ENCODE data around the gene PTPN6. TPM values are rescaled to one million over a fixed set of nuclear protein-coding genes. Genes with fewer than 3 reads are reported as not detected.
A peak's percentile ranks its signal among the peaks of the same experiment; 100 is the strongest.

PTPN6 gene
- total RNA-seq, 1 donor from 2014 or later = 0.94 TPM

DNA sequence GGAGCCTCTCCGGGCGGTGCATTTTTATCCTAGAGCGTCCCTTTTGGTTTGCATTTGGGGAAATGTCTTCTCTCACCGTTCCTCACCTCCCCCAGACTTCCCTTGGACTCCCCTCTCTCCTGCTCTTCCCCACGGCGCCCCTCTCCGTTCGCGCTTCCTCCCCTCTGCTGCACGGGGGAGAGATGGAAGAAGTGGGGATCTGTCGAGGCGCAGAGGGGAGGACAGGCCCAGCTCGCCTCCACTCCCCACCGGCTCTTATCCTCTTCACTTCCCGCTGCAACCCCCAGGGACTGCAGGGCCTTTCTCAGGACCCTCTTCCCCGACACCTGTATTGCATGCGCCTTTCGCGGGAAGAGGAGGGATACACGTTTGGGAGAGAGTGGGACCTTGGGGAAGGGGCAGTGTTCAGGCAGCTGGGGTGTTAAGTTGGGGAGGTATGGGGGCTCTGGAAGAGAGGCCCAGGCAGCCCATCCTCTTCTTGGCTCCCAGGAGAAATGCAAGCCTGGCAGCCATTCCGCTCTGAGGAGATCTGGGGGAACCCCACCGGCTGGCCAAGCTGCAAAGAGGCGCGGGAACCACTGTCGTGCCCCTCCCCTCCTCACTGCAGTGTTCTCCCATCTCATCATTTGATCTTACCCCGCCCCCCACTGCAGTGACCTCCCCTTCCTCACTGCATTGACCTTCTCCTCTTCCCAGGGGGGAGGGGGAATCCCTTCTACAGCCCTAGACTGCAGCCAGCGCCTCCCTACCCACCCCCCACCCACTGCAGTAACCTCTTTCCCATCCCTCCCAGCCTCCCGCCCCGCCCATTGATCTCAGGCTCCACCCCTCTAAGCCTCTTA, 36.0 kb upstream of the PTPN6 start:
- DNase-seq (ENCODE audit: extremely low spot score, unreplicated experiment) = no peak
- Mint-ChIP-seq H3K4me3 (ENCODE audit: unreplicated experiment) (peak overlapping the region; percentile 81), H3K27ac (ENCODE audit: unreplicated experiment) (peak overlapping the region; percentile 11), H3K9me3 (ENCODE audit: unreplicated experiment) (no peaks in the 10 kb centered on the region), H3K27me3 (ENCODE audit: unreplicated experiment) (no peaks in the 10 kb centered on the region), H3K36me3 (ENCODE audit: unreplicated experiment) (peaks cover 4% of the 10 kb centered on the region), H3K4me1 (ENCODE audit: unreplicated experiment) (peaks cover 18% of the 10 kb centered on the region)
- TF ChIP-seq, protein P1, sequence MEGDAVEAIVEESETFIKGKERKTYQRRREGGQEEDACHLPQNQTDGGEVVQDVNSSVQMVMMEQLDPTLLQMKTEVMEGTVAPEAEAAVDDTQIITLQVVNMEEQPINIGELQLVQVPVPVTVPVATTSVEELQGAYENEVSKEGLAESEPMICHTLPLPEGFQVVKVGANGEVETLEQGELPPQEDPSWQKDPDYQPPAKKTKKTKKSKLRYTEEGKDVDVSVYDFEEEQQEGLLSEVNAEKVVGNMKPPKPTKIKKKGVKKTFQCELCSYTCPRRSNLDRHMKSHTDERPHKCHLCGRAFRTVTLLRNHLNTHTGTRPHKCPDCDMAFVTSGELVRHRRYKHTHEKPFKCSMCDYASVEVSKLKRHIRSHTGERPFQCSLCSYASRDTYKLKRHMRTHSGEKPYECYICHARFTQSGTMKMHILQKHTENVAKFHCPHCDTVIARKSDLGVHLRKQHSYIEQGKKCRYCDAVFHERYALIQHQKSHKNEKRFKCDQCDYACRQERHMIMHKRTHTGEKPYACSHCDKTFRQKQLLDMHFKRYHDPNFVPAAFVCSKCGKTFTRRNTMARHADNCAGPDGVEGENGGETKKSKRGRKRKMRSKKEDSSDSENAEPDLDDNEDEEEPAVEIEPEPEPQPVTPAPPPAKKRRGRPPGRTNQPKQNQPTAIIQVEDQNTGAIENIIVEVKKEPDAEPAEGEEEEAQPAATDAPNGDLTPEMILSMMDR (IDR thresholded peaks at IDR 0.05) = no peak

DNA sequence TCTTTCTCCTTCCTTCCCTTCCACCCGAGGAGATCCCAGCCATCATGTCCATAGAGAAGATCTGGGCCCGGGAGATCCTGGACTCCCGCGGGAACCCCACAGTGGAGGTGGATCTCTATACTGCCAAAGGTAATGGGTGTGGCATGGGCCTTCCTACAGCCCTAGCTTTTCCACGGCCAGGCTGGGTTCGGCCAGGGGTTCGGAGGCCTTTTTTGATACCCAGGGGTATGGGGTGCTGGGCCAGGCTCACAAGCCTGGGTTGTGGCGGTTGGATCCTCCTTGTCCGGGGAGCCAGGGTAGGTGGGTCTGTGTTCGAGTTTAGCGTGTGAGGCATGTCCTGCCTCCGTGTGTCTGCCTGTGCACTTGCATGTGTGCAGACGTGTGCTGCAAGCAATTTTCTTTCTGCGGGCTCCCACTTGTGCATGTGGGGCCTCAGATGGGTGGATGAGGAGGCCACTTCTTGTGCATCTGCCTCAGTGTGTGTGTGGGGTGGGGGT, 35.3 kb upstream of the PTPN6 start:
- no peaks in the 10 kb centered on the region for H3K27me3 Mint-ChIP-seq (ENCODE audit: unreplicated experiment)
- H3K4me1 Mint-ChIP-seq (ENCODE audit: unreplicated experiment) = peaks cover 18% of the 10 kb centered on the region
- H3K9me3 Mint-ChIP-seq (ENCODE audit: unreplicated experiment) = no peaks in the 10 kb centered on the region
- H3K36me3 Mint-ChIP-seq (ENCODE audit: unreplicated experiment) = peaks cover 4% of the 10 kb centered on the region
- H3K27ac Mint-ChIP-seq (ENCODE audit: unreplicated experiment) = no peak overlapping the region
- H3K4me3 Mint-ChIP-seq (ENCODE audit: unreplicated experiment) = peak overlapping the region; percentile 57
- no peak for DNase-seq (ENCODE audit: extremely low spot score, unreplicated experiment)
- TF ChIP-seq, protein P1 (IDR thresholded peaks at IDR 0.05) = no peak

DNA sequence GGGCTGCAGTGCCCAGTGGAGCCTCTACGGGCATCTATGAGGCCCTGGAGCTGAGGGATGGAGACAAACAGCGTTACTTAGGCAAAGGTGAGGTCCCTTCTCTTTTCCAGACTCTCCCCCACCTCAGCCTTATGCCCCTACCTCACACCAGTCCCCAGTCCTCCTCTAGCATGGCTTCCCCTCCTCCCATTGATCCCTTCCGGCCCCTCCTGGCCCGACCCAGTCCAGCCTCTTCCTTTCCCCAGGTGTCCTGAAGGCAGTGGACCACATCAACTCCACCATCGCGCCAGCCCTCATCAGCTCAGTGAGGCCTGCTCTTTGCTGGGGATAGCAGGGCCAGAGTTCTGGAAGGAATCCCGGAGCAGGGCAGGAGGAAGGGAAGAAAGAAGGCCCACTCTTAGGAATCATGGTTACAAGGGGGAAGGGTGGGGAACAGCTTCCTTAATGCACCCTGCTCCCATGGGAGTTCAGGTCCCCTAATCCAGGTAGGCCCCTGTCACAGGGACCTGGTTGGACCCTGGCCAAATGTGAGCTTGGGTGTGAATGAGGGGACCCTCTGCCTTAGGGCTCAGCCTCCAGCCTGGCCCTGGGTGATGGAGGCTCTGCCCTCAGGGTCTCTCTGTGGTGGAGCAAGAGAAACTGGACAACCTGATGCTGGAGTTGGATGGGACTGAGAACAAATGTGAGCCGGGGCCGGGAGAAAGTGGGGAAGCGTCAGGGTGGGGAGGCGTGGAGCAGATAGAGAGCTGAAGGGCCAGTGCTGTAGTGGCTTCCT, 34.5 kb upstream of the PTPN6 start:
- H3K4me3 Mint-ChIP-seq (ENCODE audit: unreplicated experiment) = no peak overlapping the region
- H3K36me3 Mint-ChIP-seq (ENCODE audit: unreplicated experiment) = peaks cover 4% of the 10 kb centered on the region
- H3K9me3 Mint-ChIP-seq (ENCODE audit: unreplicated experiment) = no peaks in the 10 kb centered on the region
- H3K27me3 Mint-ChIP-seq (ENCODE audit: unreplicated experiment) = no peaks in the 10 kb centered on the region
- TF ChIP-seq, protein P1 (IDR thresholded peaks at IDR 0.05) = no peak
- H3K4me1 Mint-ChIP-seq (ENCODE audit: unreplicated experiment) = peaks cover 18% of the 10 kb centered on the region
- no peak for DNase-seq (ENCODE audit: extremely low spot score, unreplicated experiment)
- no peak overlapping the region for H3K27ac Mint-ChIP-seq (ENCODE audit: unreplicated experiment)

- Mint-ChIP-seq H3K4me3 (ENCODE audit: unreplicated experiment) (no peak overlapping the region), H3K36me3 (ENCODE audit: unreplicated experiment) (peaks cover 4% of the 10 kb centered on the region), H3K27me3 (ENCODE audit: unreplicated experiment) (no peaks in the 10 kb centered on the region), H3K27ac (ENCODE audit: unreplicated experiment) (no peak overlapping the region), H3K9me3 (ENCODE audit: unreplicated experiment) (no peaks in the 10 kb centered on the region), H3K4me1 (ENCODE audit: unreplicated experiment) (peaks cover 18% of the 10 kb centered on the region)
- DNase-seq (ENCODE audit: extremely low spot score, unreplicated experiment) = no peak
- TF ChIP-seq, protein P1 (IDR thresholded peaks at IDR 0.05) = no peak
Observed at GRCh38 chr12:6917491-6918231, 33.5 kb upstream of the PTPN6 start.
